Thyroid gland (tissue), 4 donors: ENCODE results near the gene TUNAR.

Experiments
- POLR2A ChIP-seq, 2 donors: fragments of 450-650 bp; IDR thresholded peaks; one replicate each; pipeline ENCODE4 v1.6.1; 2017; ENCODE audit warnings: antibody characterized with exemption in 2 of 2, mild to moderate bottlenecking in 2 of 2, moderate library complexity in 1 of 2
- TF ChIP-seq, protein P1 (sequence below), 6 experiments: fragments of 200-600 bp in 3 of 6; fragments of 450-650 bp in 3 of 6; sonication (generic) in 3 of 6; IDR thresholded peaks; one replicate each; pipeline ENCODE4 v1.5.1; 2016 to 2019; ENCODE audit warnings: antibody characterized with exemption in 6 of 6, mild to moderate bottlenecking in 2 of 6, inconsistent platforms in 1 of 6, moderate library complexity in 1 of 6

DNA sequence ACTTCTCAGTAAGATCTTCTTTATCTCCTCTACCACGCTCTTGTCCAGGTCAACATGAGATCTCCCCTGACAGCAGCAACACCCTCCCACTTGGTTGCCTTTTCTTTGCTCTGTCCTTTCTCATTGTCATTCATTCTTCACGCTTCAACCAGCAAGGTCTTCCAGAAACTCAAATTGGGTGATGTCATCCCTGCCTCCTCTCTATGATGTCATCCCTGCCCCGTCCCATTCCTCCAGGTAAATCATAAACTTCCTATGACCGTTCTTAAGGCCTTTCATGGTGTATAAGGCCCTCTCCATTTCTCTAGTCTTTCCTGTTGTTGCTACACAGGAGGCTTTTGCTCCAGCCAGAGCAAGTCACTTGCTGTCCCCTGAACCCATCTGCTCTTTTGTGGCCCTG lies 17.7 kb upstream of the TUNAR start:
- TF ChIP-seq, protein P1, sequence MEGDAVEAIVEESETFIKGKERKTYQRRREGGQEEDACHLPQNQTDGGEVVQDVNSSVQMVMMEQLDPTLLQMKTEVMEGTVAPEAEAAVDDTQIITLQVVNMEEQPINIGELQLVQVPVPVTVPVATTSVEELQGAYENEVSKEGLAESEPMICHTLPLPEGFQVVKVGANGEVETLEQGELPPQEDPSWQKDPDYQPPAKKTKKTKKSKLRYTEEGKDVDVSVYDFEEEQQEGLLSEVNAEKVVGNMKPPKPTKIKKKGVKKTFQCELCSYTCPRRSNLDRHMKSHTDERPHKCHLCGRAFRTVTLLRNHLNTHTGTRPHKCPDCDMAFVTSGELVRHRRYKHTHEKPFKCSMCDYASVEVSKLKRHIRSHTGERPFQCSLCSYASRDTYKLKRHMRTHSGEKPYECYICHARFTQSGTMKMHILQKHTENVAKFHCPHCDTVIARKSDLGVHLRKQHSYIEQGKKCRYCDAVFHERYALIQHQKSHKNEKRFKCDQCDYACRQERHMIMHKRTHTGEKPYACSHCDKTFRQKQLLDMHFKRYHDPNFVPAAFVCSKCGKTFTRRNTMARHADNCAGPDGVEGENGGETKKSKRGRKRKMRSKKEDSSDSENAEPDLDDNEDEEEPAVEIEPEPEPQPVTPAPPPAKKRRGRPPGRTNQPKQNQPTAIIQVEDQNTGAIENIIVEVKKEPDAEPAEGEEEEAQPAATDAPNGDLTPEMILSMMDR (IDR thresholded peaks at IDR 0.05): no peak
- TF ChIP-seq POLR2A (IDR thresholded peaks at IDR 0.05): no peak
